HCT116 (cell line): ENCODE measurements around the gene ADA.

Experiments used
- CTCF ChIP-seq, 3 experiments: fragments of 200-600 bp in 1 of 3; sonication (generic) in 1 of 3; IDR thresholded peaks in 2 of 3; conservative IDR thresholded peaks in 1 of 3; 2 replicates each; pipeline ENCODE4 v1.5.1; 2012 to 2017; ENCODE audit warnings: low read depth in 2 of 3, low read length in 2 of 3, antibody characterized with exemption in 1 of 3, borderline replicate concordance in 1 of 3, control low read depth in 1 of 3, mild to moderate bottlenecking in 1 of 3, mixed read lengths in 1 of 3, mixed run types in 1 of 3, moderate library complexity in 1 of 3; ENCODE audit not compliant: insufficient read depth in 1 of 3
- POLR2A ChIP-seq: IDR thresholded peaks from 2 replicates; pipeline ENCODE4 v1.7.0; 2011; ENCODE audit warnings: borderline replicate concordance; ENCODE audit not compliant: insufficient read depth, insufficient read length; ENCODE audit errors: extremely low read depth
- POLR2AphosphoS5 ChIP-seq: IDR thresholded peaks from 2 replicates; pipeline ENCODE4 v1.6.1; 2011; ENCODE audit warnings: mild to moderate bottlenecking, low read depth, low read length, moderate library complexity
- RAD21 ChIP-seq: IDR thresholded peaks from 2 replicates; pipeline ENCODE4 v1.6.1; 2012; ENCODE audit warnings: low read depth, mild to moderate bottlenecking

GRCh38 chr20:44644667-44645131 is 6.8 kb downstream of the ADA start:
- TF ChIP-seq RAD21 (no peak), POLR2A (no peak), POLR2AphosphoS5 (no peak), CTCF (IDR thresholded peaks at IDR 0.05 in 2 of 3, conservative IDR thresholded peaks at IDR 0.05 in 1 of 3; ENCODE audit: borderline replicate concordance in 1 of 3, insufficient read depth in 1 of 3, low read depth in 2 of 3, low read length in 2 of 3) (no peak)
